HL-60 (cell line): ENCODE results near the gene TPRN.

Experiments
- CTCF ChIP-seq: IDR thresholded peaks from one replicate; pipeline ENCODE4 v1.5.1; 2011; ENCODE audit warnings: low read length, control low read depth, inconsistent platforms; ENCODE audit not compliant: insufficient read depth
- POLR2AphosphoS5 ChIP-seq: IDR thresholded peaks from 2 replicates; pipeline ENCODE4 v1.6.1; 2012; ENCODE audit warnings: low read depth
- SPI1 ChIP-seq: IDR thresholded peaks from 2 replicates; pipeline ENCODE4 v1.6.1; 2012; ENCODE audit warnings: low read depth, mild to moderate bottlenecking, borderline replicate concordance

- no peak for TF ChIP-seq SPI1
- no peak for TF ChIP-seq CTCF
- TF ChIP-seq POLR2AphosphoS5 = no peak
These were observed 32.6 kb downstream of the TPRN start for GRCh38 chr9:137167747-137168572.
